Measurements from ENCODE around the gene GPRC5B. TPM values are rescaled to one million over a fixed set of nuclear protein-coding genes. Genes with fewer than 3 reads are reported as not detected.
A peak's percentile ranks its signal among the peaks of the same experiment; 100 is the strongest.

GPRC5B gene
- total and polyA plus RNA-seq, 2 of the 8 experiments (the other 6 are each of a cell fraction or from before 2014, with no cell fraction given), result 106 to 160 TPM

GRCh38 chr16:19882646-19883045, 2.0 kb downstream of the GPRC5B start:
- Histone ChIP-seq H2BK15ac (ENCODE audit: low read length) (0 out of 2 replicates have a peak overlapping the region, but pooled peaks have one; percentile 19), H3K79me1 (ENCODE audit: low read depth, low read length) (peaks cover 15% of the 10 kb centered on the region), H3K4me2 (ENCODE audit: insufficient read depth in 1 of 2, low read depth in 2 of 2, low read length in 2 of 2) (peak overlapping the region; percentile 89 to 97), H2BK120ac (replicated peaks; ENCODE audit: low read depth, low read length) (peak overlapping the region; percentile 25), H3K18ac (ENCODE audit: extremely low read depth, low read length) (peak overlapping the region; percentile 87), H3K27ac (ENCODE audit: low read depth, low read length) (peak overlapping the region; percentile 63), H3K23ac (ENCODE audit: insufficient read length) (no peak overlapping the region), H4K8ac (ENCODE audit: extremely low read depth, insufficient read depth, low read length) (no peak overlapping the region), H3K9ac (replicated peaks in 1 of 4; ENCODE audit: extremely low read depth in 1 of 4, low read depth in 3 of 4, low read length in 3 of 4) (peak overlapping the region in 3 of 4 experiments; percentile 46 to 61 (median 51); a peak in 5 of 7 replicates), H3K36me3 (ENCODE audit: control insufficient read depth in 2 of 4, insufficient read depth in 4 of 4, low read length in 3 of 4) (peaks cover 0 to 19% (median 2%) of the 10 kb centered on the region in 4 experiments; a peak in 2 of 8 replicates), H3K79me2 (ENCODE audit: control insufficient read depth in 1 of 2, insufficient read depth in 2 of 2, low read length in 2 of 2) (peaks cover 7 to 61% of the 10 kb centered on the region in 2 experiments), H3K4ac (replicated peaks; ENCODE audit: insufficient read length, low read depth, low read length) (peak overlapping the region; percentile 86), H3K14ac (ENCODE audit: insufficient read length) (no peak overlapping the region), H4K5ac (ENCODE audit: insufficient read length, low read depth, low read length) (peak overlapping the region; percentile 19), H2AFZ (ENCODE audit: low read length) (no peak overlapping the region), H3K4me1 (replicated peaks in 1 of 4; ENCODE audit: control insufficient read depth in 3 of 4, insufficient read depth in 4 of 4, low read length in 3 of 4) (peaks cover 5 to 37% (median 25%) of the 10 kb centered on the region in 4 experiments), H2BK20ac (ENCODE audit: low read length) (no peak overlapping the region), H3K23me2 (ENCODE audit: low read depth, low read length) (peaks cover 15% of the 10 kb centered on the region; the same call in 1 of the 2 replicates), H2AK5ac (ENCODE audit: low read depth, low read length) (0 out of 2 replicates have a peak overlapping the region, but pooled peaks have one; percentile 40), H3K56ac (replicated peaks; ENCODE audit: insufficient read length, low read depth, low read length) (peak overlapping the region; percentile 43), H4K91ac (replicated peaks; ENCODE audit: insufficient read length, low read length) (peak overlapping the region; percentile 69), H2BK5ac (ENCODE audit: low read depth, low read length) (peak overlapping the region; percentile 90; the same call in 1 of the 2 replicates), H3K27me3 (replicated peaks in 1 of 4; ENCODE audit: control insufficient read depth in 3 of 4, extremely low read depth in 1 of 4, insufficient read depth in 3 of 4, low read length in 3 of 4) (peaks cover 0 to 11% (median 7%) of the 10 kb centered on the region in 4 experiments; a peak in 5 of 7 replicates), H2BK12ac (ENCODE audit: low read depth, low read length) (peak overlapping the region; percentile 82), H4K20me1 (replicated peaks in 1 of 2; ENCODE audit: control insufficient read depth in 1 of 2, insufficient read depth in 2 of 2, low read length in 2 of 2) (peaks cover 2 to 4% of the 10 kb centered on the region in 2 experiments), H3K4me3 (ENCODE audit: extremely low read depth in 1 of 4, insufficient read depth in 2 of 4, low read depth in 3 of 4, low read length in 4 of 4) (peak overlapping the region; percentile 59 to 83 (median 74)), H3K9me3 (ENCODE audit: insufficient read depth in 2 of 2, low read depth in 1 of 2, low read length in 1 of 2) (no peaks in the 10 kb centered on the region)
- peak in 1 of 2 experiments; percentile 58 for DNase-seq (ENCODE audit: low read depth in 1 of 2, low spot score in 2 of 2)
- CTCF ChIA-PET (ENCODE audit: partially characterized antibody), result interaction anchor here (0.6 to 1.4 kb wide), 11 partner anchors 9 to 284 kb away, joined by 3 to 6 read pairs (median 4); partner anchors contain the start of genes IQCK and KNOP1
- POLR2A ChIA-PET (ENCODE audit: partially characterized antibody), result interaction anchor here (0.7 to 3.5 kb wide), 22 partner anchors 11 to 327 kb away, joined by 3 to 28 read pairs (median 4); partner anchors contain the start of genes IQCK, KNOP1 and VPS35L
- no peak for TF ChIP-seq ASH2L (IDR thresholded peaks at IDR 0.05; ENCODE audit: low read length)
- no peak for TF ChIP-seq EGR1 (IDR thresholded peaks at IDR 0.05; ENCODE audit: borderline replicate concordance, low read depth, low read length)
- TF ChIP-seq CHD1 (IDR thresholded peaks at IDR 0.05; ENCODE audit: low read depth, low read length), result no peak
- no peak for TF ChIP-seq SAP30 (IDR thresholded peaks at IDR 0.05; ENCODE audit: insufficient read depth, insufficient replicate concordance, low read length)
- no peak for TF ChIP-seq PHF8 (conservative IDR thresholded peaks at IDR 0.05; ENCODE audit: low read depth, low read length)
- TF ChIP-seq RFX5 (IDR thresholded peaks at IDR 0.05; ENCODE audit: borderline replicate concordance, low read depth, low read length), result no peak
- no peak for TF ChIP-seq BCL11A (IDR thresholded peaks at IDR 0.05; ENCODE audit: low read depth in 2 of 2, low read length in 2 of 2)
- no peak for FAIRE-seq
- WGBS, 2 experiments (ENCODE audit: extremely low coverage in 1 of 2, insufficient coverage in 1 of 2, insufficient read length in 1 of 2, insufficient replicate concordance in 2 of 2, low coverage in 1 of 2, low lambda C conversion rate in 2 of 2, missing lambda C conversion rate in 1 of 2), result 12% methylated on average over 3 of the region's 3 CpGs; no CpG with 5 or more reads in 1 of the 2 experiments
